CD4-positive, alpha-beta T cell (primary cell): ENCODE data around the gene PMAIP1. TPM values are rescaled to one million over a fixed set of nuclear protein-coding genes. Genes with fewer than 3 reads are reported as not detected.

Experiments
- ATAC-seq: fragments of 200-7000 bp; cut with Tn5 transposase; one replicate; pipeline ENCODE4 v1.10.0; 2022; ENCODE audit warnings: mild to moderate bottlenecking; ENCODE audit not compliant: poor library complexity
- CTCF ChIA-PET: fragments of 350-600 bp; sonication (Branson Sonifier 250); formaldehyde crosslinking; loops from one replicate; lab custom pipeline; 2021; ENCODE audit warnings: antibody characterized with exemption, inconsistent platforms; lab: Charles Lee
- POLR2A ChIA-PET: fragments of 350-600 bp; sonication (Branson Sonifier 250); formaldehyde crosslinking; loops from one replicate; lab custom pipeline; 2021; ENCODE audit warnings: antibody characterized with exemption, inconsistent platforms; lab: Charles Lee
- DNase-seq, 14 experiments: peaks; one replicate each; pipeline ENCODE4 v3.0.0-alpha.2; 2013 to 2020; ENCODE audit warnings: mixed read lengths in 2 of 14
- H3K27ac ChIP-seq, 2 donors: one replicate each; pipeline versions ENCODE4 v1.5.1 to v1.7.0; 2013; ENCODE audit warnings: low read length in 2 of 2, low read depth in 1 of 2, mild to moderate bottlenecking in 1 of 2
- H3K27me3 ChIP-seq, 2 experiments: 1 replicate in 1 of 2; 2 replicates in 1 of 2; pipeline versions ENCODE4 v1.6.1 to v1.7.0; 2013; ENCODE audit warnings: low read length in 2 of 2, control low read depth in 1 of 2, mild to moderate bottlenecking in 1 of 2, moderate library complexity in 1 of 2; ENCODE audit not compliant: insufficient read depth in 2 of 2, control insufficient read depth in 1 of 2
- H3K36me3 ChIP-seq: one replicate; pipeline ENCODE4 v1.6.1; 2013; ENCODE audit warnings: low read length, control low read depth; ENCODE audit not compliant: insufficient read depth
- H3K4me1 ChIP-seq: one replicate; pipeline ENCODE4 v1.6.1; 2013; ENCODE audit warnings: low read length, control low read depth; ENCODE audit not compliant: insufficient read depth
- H3K4me3 ChIP-seq: one replicate; pipeline ENCODE4 v1.5.1; 2013; ENCODE audit warnings: mild to moderate bottlenecking, low read length, moderate library complexity
- H3K9me3 ChIP-seq, 2 experiments: 1 replicate in 1 of 2; 2 replicates in 1 of 2; pipeline versions ENCODE4 v1.6.1 to v1.7.0; 2013; ENCODE audit warnings: low read length in 2 of 2, mild to moderate bottlenecking in 2 of 2, control low read depth in 1 of 2, moderate library complexity in 1 of 2; ENCODE audit not compliant: control insufficient read depth in 1 of 2, insufficient read depth in 1 of 2
- H3K27ac Mint-ChIP-seq: one replicate; pipeline ENCODE4 v1.8.0; 2020; ENCODE audit warnings: mixed read lengths
- H3K27me3 Mint-ChIP-seq: one replicate; pipeline ENCODE4 v1.8.0; 2021; ENCODE audit warnings: mixed read lengths
- H3K36me3 Mint-ChIP-seq: one replicate; pipeline ENCODE4 v1.8.0; 2021; ENCODE audit warnings: low read depth, mixed read lengths
- H3K4me1 Mint-ChIP-seq: one replicate; pipeline ENCODE4 v1.8.0; 2021; ENCODE audit warnings: low read depth, mixed read lengths
- H3K4me3 Mint-ChIP-seq: one replicate; pipeline ENCODE4 v1.8.0; 2020; ENCODE audit warnings: mild to moderate bottlenecking, mixed read lengths
- H3K9me3 Mint-ChIP-seq: one replicate; pipeline ENCODE4 v1.8.0; 2020; ENCODE audit warnings: mixed read lengths
- CTCF ChIP-seq: fragments of 200-600 bp; IDR thresholded peaks from one replicate; pipeline ENCODE4 v1.8.0; 2022; ENCODE audit warnings: antibody characterized with exemption, mild to moderate bottlenecking
- intact Hi-C, 2 experiments: fragments of 100-400 bp; cut with DNase I in 1 of 2; cut with micrococcal nuclease in 1 of 2; formaldehyde crosslinking; loops; one replicate each; pipeline versions ENCODE4 v1.15.1 to v1.9.0; 2023 to 2025; cut with DNase I, micrococcal nuclease
- total RNA-seq, 174 experiments: library from RNA in 2 of 174; stranded (reverse) in 2 of 174; gene quantifications; one replicate each; pipeline ENCODE4 v1.2.3 and lab custom pipeline; 2021 to 2026

PMAIP1 gene
- total RNA-seq, 2 experiments from 2014 or later = 100 to 101 TPM

DNA sequence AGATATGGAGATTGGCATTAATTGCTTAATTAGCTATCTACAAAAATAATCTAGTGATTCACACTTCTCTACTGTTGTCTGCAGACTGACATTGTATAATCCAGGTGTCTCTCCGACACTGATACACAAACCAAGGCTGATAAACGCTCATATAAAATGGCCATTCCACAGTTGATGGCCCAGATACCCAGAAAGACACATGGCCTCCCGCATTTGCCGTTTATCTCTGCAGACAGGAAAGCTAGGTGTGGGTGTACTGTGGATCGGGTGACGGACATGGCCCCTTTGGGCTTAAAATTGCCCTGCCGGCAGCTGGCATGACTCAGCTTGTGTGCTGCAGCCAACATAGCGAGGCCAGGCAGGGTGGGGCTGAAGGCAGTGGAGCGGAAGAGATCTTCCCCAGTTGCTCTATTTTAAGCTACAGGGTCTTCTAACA lies 18.5 kb downstream of the PMAIP1 start:
- intact Hi-C loops = no loop called here
- no peak overlapping the region for H3K27ac ChIP-seq

GRCh38 chr18:59918997-59919396 lies 19.2 kb downstream of the PMAIP1 start:
- Mint-ChIP-seq H3K9me3 (no peaks in the 10 kb centered on the region), H3K27ac (no peak overlapping the region), H3K4me1 (peaks cover 12% of the 10 kb centered on the region), H3K4me3 (no peak overlapping the region), H3K36me3 (no peaks in the 10 kb centered on the region), H3K27me3 (peaks cover 1% of the 10 kb centered on the region)
- Histone ChIP-seq H3K4me1 (peaks cover 8% of the 10 kb centered on the region), H3K36me3 (no peaks in the 10 kb centered on the region), H3K27me3 (no peaks in the 10 kb centered on the region), H3K9me3 (no peaks in the 10 kb centered on the region), H3K4me3 (no peak overlapping the region), H3K27ac (no peak overlapping the region)
- no peak for DNase-seq
- ChIA-PET POLR2A (no interaction called here), CTCF (no interaction called here)
- no peak for TF ChIP-seq CTCF
- ATAC-seq = no peak
- intact Hi-C loops = no loop called here

More for the DNA sequence above, 18.5 kb downstream of the PMAIP1 start:
- H3K4me3 Mint-ChIP-seq = no peak overlapping the region
- H3K9me3 ChIP-seq = no peaks in the 10 kb centered on the region
- no peak overlapping the region for H3K4me3 ChIP-seq
- TF ChIP-seq CTCF = no peak
- no peaks in the 10 kb centered on the region for H3K27me3 Mint-ChIP-seq
- peaks cover 8% of the 10 kb centered on the region for H3K4me1 ChIP-seq
- peaks cover 12% of the 10 kb centered on the region for H3K4me1 Mint-ChIP-seq
- DNase-seq (peak in 2 of 14 experiments; percentile 20 to 34), ATAC-seq (no peak)
- H3K27me3 ChIP-seq = no peaks in the 10 kb centered on the region
- no peak overlapping the region for H3K27ac Mint-ChIP-seq
- ChIA-PET POLR2A (no interaction called here), CTCF (no interaction called here)
- H3K36me3 ChIP-seq = no peaks in the 10 kb centered on the region
- no peaks in the 10 kb centered on the region for H3K36me3 Mint-ChIP-seq
- no peaks in the 10 kb centered on the region for H3K9me3 Mint-ChIP-seq

DNA sequence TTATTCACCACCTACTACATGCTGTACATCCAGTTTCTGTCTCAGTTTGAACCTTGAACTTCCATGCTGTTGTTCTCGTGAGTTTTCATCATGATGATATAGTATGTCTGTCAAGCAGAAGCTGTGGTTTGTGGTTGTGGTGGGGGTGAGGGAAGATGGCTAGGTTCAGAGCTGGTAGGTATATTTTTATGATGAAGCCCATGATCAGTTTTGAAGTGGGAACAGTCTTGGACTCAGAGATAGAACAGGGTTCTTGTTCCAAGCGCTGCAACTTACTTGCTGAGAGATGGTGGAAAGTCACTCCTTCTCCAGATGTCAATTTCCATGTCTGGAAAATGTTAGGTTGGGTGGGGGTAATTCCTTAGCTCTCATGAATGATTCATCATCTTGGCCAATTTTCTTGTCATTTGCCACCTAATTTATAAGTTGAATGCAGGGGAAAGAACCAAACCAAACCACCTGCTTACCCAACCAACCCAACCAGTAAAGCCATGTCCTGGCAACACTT lies 21.6 kb downstream of the PMAIP1 start:
- H3K9me3 Mint-ChIP-seq = no peaks in the 10 kb centered on the region
- H3K4me3 Mint-ChIP-seq = no peak overlapping the region
- Histone ChIP-seq H3K4me3 (no peak overlapping the region), H3K27ac (no peak overlapping the region), H3K4me1 (peaks cover 8% of the 10 kb centered on the region), H3K9me3 (no peaks in the 10 kb centered on the region), H3K36me3 (no peaks in the 10 kb centered on the region), H3K27me3 (no peaks in the 10 kb centered on the region)
- H3K36me3 Mint-ChIP-seq = no peaks in the 10 kb centered on the region
- CTCF ChIA-PET = no interaction called here
- POLR2A ChIA-PET = no interaction called here
- intact Hi-C loops = no loop called here
- H3K4me1 Mint-ChIP-seq = peaks cover 12% of the 10 kb centered on the region
- peak in 4 of 14 experiments; percentile 26 to 64 (median 58) for DNase-seq
- no peak for TF ChIP-seq CTCF
- ATAC-seq = peak; percentile 51
- H3K27me3 Mint-ChIP-seq = peaks cover 7% of the 10 kb centered on the region
- no peak overlapping the region for H3K27ac Mint-ChIP-seq
